Measurements from ENCODE around the gene HOXA5. TPM values are rescaled to one million over a fixed set of nuclear protein-coding genes. Genes with fewer than 3 reads are reported as not detected.

HOXA5 gene
- total and polyA plus RNA-seq, 5 experiments from 2014 or later = not detected

- H3K9me3 Mint-ChIP-seq = peaks cover 0 to 2% (median 0%) of the 10 kb centered on the region in 9 donors
- DNase-seq = no peak
- ATAC-seq = no peak
- H3K4me1 Mint-ChIP-seq = no peaks in the 10 kb centered on the region
- no peak overlapping the region for H3K27ac Mint-ChIP-seq
- H3K4me3 Mint-ChIP-seq = no peak overlapping the region
- H3K36me3 Mint-ChIP-seq = no peaks in the 10 kb centered on the region
- POLR2A ChIA-PET = no interaction called here
- peaks cover 22 to 75% (median 47%) of the 10 kb centered on the region in 5 donors for H3K27me3 Mint-ChIP-seq
Measured at GRCh38 chr7:27141137-27141922, 2.2 kb downstream of the HOXA5 start.

GRCh38 chr7:27140126-27140857 is 3.2 kb downstream of the HOXA5 start:
- DNase-seq (no peak), ATAC-seq (no peak)
- H3K27ac Mint-ChIP-seq = no peak overlapping the region
- POLR2A ChIA-PET = no interaction called here
- H3K9me3 Mint-ChIP-seq = peaks cover 0 to 2% (median 0%) of the 10 kb centered on the region in 9 donors
- no peaks in the 10 kb centered on the region for H3K36me3 Mint-ChIP-seq
- peaks cover 2 to 6% (median 5%) of the 10 kb centered on the region in 4 donors for H3K4me1 Mint-ChIP-seq
- H3K4me3 Mint-ChIP-seq = no peak overlapping the region
- peaks cover 24 to 73% (median 45%) of the 10 kb centered on the region in 5 donors for H3K27me3 Mint-ChIP-seq

- ATAC-seq = no peak
- Mint-ChIP-seq H3K4me1 (peaks cover 2 to 11% (median 8%) of the 10 kb centered on the region in 4 donors), H3K27me3 (peaks cover 24 to 75% (median 45%) of the 10 kb centered on the region in 5 donors), H3K4me3 (no peak overlapping the region), H3K27ac (no peak overlapping the region), H3K9me3 (peaks cover 0 to 2% (median 0%) of the 10 kb centered on the region in 9 donors), H3K36me3 (no peaks in the 10 kb centered on the region)
- no peak for DNase-seq
- POLR2A ChIA-PET = no interaction called here
Measured at GRCh38 chr7:27139334-27140125, 4.0 kb downstream of the HOXA5 start.

GRCh38 chr7:27138985-27139333 is 4.5 kb downstream of the HOXA5 start:
- no peak overlapping the region for H3K4me3 Mint-ChIP-seq
- ATAC-seq (no peak), DNase-seq (no peak)
- H3K27ac Mint-ChIP-seq = no peak overlapping the region
- peaks cover 0 to 2% (median 0%) of the 10 kb centered on the region in 9 donors for H3K9me3 Mint-ChIP-seq
- POLR2A ChIA-PET = no interaction called here
- H3K4me1 Mint-ChIP-seq = peaks cover 2 to 13% (median 8%) of the 10 kb centered on the region in 4 donors
- H3K27me3 Mint-ChIP-seq = peaks cover 28 to 81% (median 49%) of the 10 kb centered on the region in 5 donors
- H3K36me3 Mint-ChIP-seq = no peaks in the 10 kb centered on the region

GRCh38 chr7:27138472-27138871 is 5.0 kb downstream of the HOXA5 start:
- POLR2A ChIA-PET = no interaction called here
- DNase-seq (no peak), ATAC-seq (no peak)
- Mint-ChIP-seq H3K36me3 (no peaks in the 10 kb centered on the region), H3K4me1 (peaks cover 2 to 13% (median 8%) of the 10 kb centered on the region in 4 donors), H3K27me3 (peaks cover 28 to 85% (median 51%) of the 10 kb centered on the region in 5 donors), H3K27ac (no peak overlapping the region), H3K4me3 (no peak overlapping the region), H3K9me3 (peaks cover 0 to 2% (median 0%) of the 10 kb centered on the region in 9 donors)

- POLR2A ChIA-PET = no interaction called here
- Mint-ChIP-seq H3K27ac (no peak overlapping the region), H3K9me3 (peaks cover 0 to 2% (median 0%) of the 10 kb centered on the region in 9 donors), H3K36me3 (no peaks in the 10 kb centered on the region), H3K4me1 (peaks cover 2 to 13% (median 8%) of the 10 kb centered on the region in 4 donors), H3K4me3 (no peak overlapping the region), H3K27me3 (peaks cover 28 to 89% (median 54%) of the 10 kb centered on the region in 5 donors)
- DNase-seq (no peak), ATAC-seq (no peak)
Measured at GRCh38 chr7:27137640-27138315, 5.7 kb downstream of the HOXA5 start.

- DNase-seq = no peak
- POLR2A ChIA-PET = no interaction called here
- H3K27ac Mint-ChIP-seq = no peak overlapping the region
Measured at GRCh38 chr7:27134392-27134791, 9.1 kb downstream of the HOXA5 start.

GRCh38 chr7:27133409-27134231 is 9.9 kb downstream of the HOXA5 start:
- ATAC-seq (no peak), DNase-seq (no peak)
- Mint-ChIP-seq H3K27ac (no peak overlapping the region), H3K4me1 (peaks cover 2 to 18% (median 10%) of the 10 kb centered on the region in 4 donors), H3K36me3 (no peaks in the 10 kb centered on the region), H3K9me3 (no peaks in the 10 kb centered on the region), H3K4me3 (no peak overlapping the region), H3K27me3 (peaks cover 25 to 75% (median 46%) of the 10 kb centered on the region in 5 donors)
- POLR2A ChIA-PET = no interaction called here

More at GRCh38 chr7:27134392-27134791, 9.1 kb downstream of the HOXA5 start:
- Mint-ChIP-seq H3K27me3 (peaks cover 25 to 73% (median 43%) of the 10 kb centered on the region in 5 donors), H3K4me3 (no peak overlapping the region), H3K9me3 (no peaks in the 10 kb centered on the region), H3K4me1 (peaks cover 2 to 18% (median 10%) of the 10 kb centered on the region in 4 donors), H3K36me3 (no peaks in the 10 kb centered on the region)
- ATAC-seq = no peak

- Mint-ChIP-seq H3K4me1 (peaks cover 2 to 18% (median 10%) of the 10 kb centered on the region in 4 donors), H3K4me3 (no peak overlapping the region), H3K27me3 (peaks cover 23 to 75% (median 40%) of the 10 kb centered on the region in 5 donors), H3K27ac (no peak overlapping the region), H3K36me3 (no peaks in the 10 kb centered on the region), H3K9me3 (no peaks in the 10 kb centered on the region)
- no peak for DNase-seq
- POLR2A ChIA-PET = no interaction called here
- ATAC-seq = no peak
Measured at GRCh38 chr7:27132978-27133377, 10.5 kb downstream of the HOXA5 start.

- Mint-ChIP-seq H3K36me3 (no peaks in the 10 kb centered on the region), H3K27me3 (peaks cover 21 to 75% (median 39%) of the 10 kb centered on the region in 5 donors), H3K27ac (peak overlapping the region in 1 of 10 donors; percentile 20), H3K4me3 (peak overlapping the region in 1 of 10 donors; percentile 31), H3K4me1 (peaks cover 2 to 18% (median 10%) of the 10 kb centered on the region in 4 donors), H3K9me3 (no peaks in the 10 kb centered on the region)
- POLR2A ChIA-PET = interaction anchor here (0.6 kb wide), 1 partner anchor 18 kb away, joined by 3 read pairs; no protein-coding TSS in a partner anchor
- DNase-seq (no peak), ATAC-seq (no peak)
Measured at GRCh38 chr7:27132214-27132613, 11.3 kb downstream of the HOXA5 start.

- peaks cover 2 to 18% (median 10%) of the 10 kb centered on the region in 4 donors for H3K4me1 Mint-ChIP-seq
- no peak for DNase-seq
- peak overlapping the region in 7 of 10 donors; percentile 3 to 86 (median 75) for H3K27ac Mint-ChIP-seq
- POLR2A ChIA-PET = no interaction called here
- peaks cover 22 to 68% (median 36%) of the 10 kb centered on the region in 5 donors for H3K27me3 Mint-ChIP-seq
- no peaks in the 10 kb centered on the region for H3K36me3 Mint-ChIP-seq
- no peaks in the 10 kb centered on the region for H3K9me3 Mint-ChIP-seq
- peak in 1 of 2 donors; percentile 12 for ATAC-seq
- H3K4me3 Mint-ChIP-seq = peak overlapping the region; percentile 42 to 87 (median 68)
Measured at GRCh38 chr7:27131390-27131819, 12.1 kb downstream of the HOXA5 start.

Data from naive thymus-derived CD8-positive, alpha-beta T cell (primary cell).